ENCODE data around the gene ACTN4. TPM values are rescaled to one million over a fixed set of nuclear protein-coding genes. Genes with fewer than 3 reads are reported as not detected.

ACTN4 gene
- total and polyA plus RNA-seq, 2 of the 4 experiments (the other 2 are of a cell fraction) = 541 to 659 TPM

GRCh38 chr19:38704488-38705026 lies 57.1 kb downstream of the ACTN4 start:
- H2BK15ac ChIP-seq (ENCODE audit: low read depth, low read length) = no peak overlapping the region
- intact Hi-C loops (cut with micrococcal nuclease) (no loop called here), in situ Hi-C loops (cut with MboI; ENCODE audit: low sequenced_read_pairs) (no loop called here), dilution Hi-C loops (cut with HindIII; ENCODE audit: low sequenced_read_pairs, unreplicated experiment) (no loop called here)
- no peaks in the 10 kb centered on the region for H3K9me3 ChIP-seq (ENCODE audit: control insufficient read depth, insufficient read depth, low read length)
- H3K9me1 ChIP-seq (ENCODE audit: insufficient read depth, low read length) = peaks cover 8% of the 10 kb centered on the region
- H3K4ac ChIP-seq (ENCODE audit: low read depth, low read length) = no peak overlapping the region
- no peak overlapping the region for H4K91ac ChIP-seq (ENCODE audit: insufficient read depth, low read depth, low read length)
- H2AK5ac ChIP-seq (ENCODE audit: low read depth, low read length) = no peak overlapping the region
- WGBS, 2 experiments (ENCODE audit: extremely low coverage in 2 of 2, insufficient read length in 1 of 2) = 100% methylated on average over 9 of the region's 13 CpGs; no CpG with 5 or more reads in 1 of the 2 experiments
- no peak overlapping the region for H4K8ac ChIP-seq (ENCODE audit: low read depth in 2 of 2, low read length in 2 of 2)
- DNase-seq (no peak), ATAC-seq (ENCODE audit: low read depth) (no peak)
- CTCF ChIA-PET = no interaction called here
- H2BK5ac ChIP-seq (ENCODE audit: low read depth, low read length, poor library complexity, severe bottlenecking) = no peak overlapping the region
- POLR2A ChIA-PET (ENCODE audit: unreplicated experiment) = no interaction called here
- peaks cover 22% of the 10 kb centered on the region for H3K4me1 ChIP-seq (ENCODE audit: control insufficient read depth, insufficient read depth, low read length)
- no peak overlapping the region for H3K23ac ChIP-seq (ENCODE audit: low read depth, low read length)
- H3K56ac ChIP-seq (ENCODE audit: extremely low read depth, insufficient read depth, low read length) = no peak overlapping the region
- peaks cover 68% of the 10 kb centered on the region for H4K20me1 ChIP-seq (ENCODE audit: insufficient read depth, low read length)
- H3K4me3 ChIP-seq (ENCODE audit: insufficient read depth, low read depth, low read length) = no peak overlapping the region
- no peak for TF ChIP-seq CTCF (conservative IDR thresholded peaks at IDR 0.05; ENCODE audit: low read depth, low read length)
- no peak for TF ChIP-seq RCOR1 (IDR thresholded peaks at IDR 0.05; ENCODE audit: insufficient replicate concordance, low read length)
- no peak for TF ChIP-seq MAFK (IDR thresholded peaks at IDR 0.05; ENCODE audit: low read depth, low read length)
- TF ChIP-seq SMC3 (IDR thresholded peaks at IDR 0.05; ENCODE audit: low read depth, low read length) = no peak
- no peak for TF ChIP-seq FOS (IDR thresholded peaks at IDR 0.05; ENCODE audit: low read depth, low read length)
- no peak for TF ChIP-seq CHD1 (IDR thresholded peaks at IDR 0.05; ENCODE audit: low read depth, low read length)
- TF ChIP-seq MXI1 (IDR thresholded peaks at IDR 0.05; ENCODE audit: borderline replicate concordance, low read depth, low read length) = no peak
- H2BK20ac ChIP-seq (ENCODE audit: low read depth, low read length) = no peak overlapping the region
- H3K27me3 ChIP-seq (ENCODE audit: control insufficient read depth, insufficient read depth, low read length) = no peaks in the 10 kb centered on the region
- peaks cover 88% of the 10 kb centered on the region for H3K36me3 ChIP-seq (ENCODE audit: control insufficient read depth, insufficient read depth, low read length)
- H3K27ac ChIP-seq (ENCODE audit: insufficient read depth, low read length) = no peak overlapping the region
- H3K9ac ChIP-seq (ENCODE audit: low read depth, low read length) = no peak overlapping the region
- H2AK9ac ChIP-seq (replicated peaks; ENCODE audit: low read depth, low read length, poor library complexity) = no peak overlapping the region
- no peak overlapping the region for H3K4me2 ChIP-seq (ENCODE audit: low read depth, low read length)
- no peak overlapping the region for H3K18ac ChIP-seq (ENCODE audit: low read depth, low read length)
- H2AFZ ChIP-seq (replicated peaks; ENCODE audit: low read length, poor library complexity) = no peak overlapping the region
- H3K14ac ChIP-seq (replicated peaks; ENCODE audit: low read depth, low read length) = no peak overlapping the region
- BruUV-seq (replicated peaks) = no TSS peak
- no peak overlapping the region for H4K5ac ChIP-seq (ENCODE audit: low read depth, low read length)
- no peak overlapping the region for H2BK120ac ChIP-seq (ENCODE audit: low read depth, low read length)
- H3K79me1 ChIP-seq (ENCODE audit: low read depth in 1 of 2, low read length in 2 of 2) = peaks cover 27 to 99% of the 10 kb centered on the region in 2 experiments

Measured in IMR-90 (cell line).